HG02642 (cell line): ENCODE measurements around the gene SPINK14.

Experiments
- ATAC-seq: cut with Tn5 transposase; IDR thresholded peaks from one replicate; pipeline ENCODE4 v1.9.1; 2021; ENCODE audit warnings: mild to moderate bottlenecking; ENCODE audit not compliant: unreplicated experiment, poor library complexity

SPINK14 gene

GRCh38 chr5:148191010-148191409 lies 22.7 kb downstream of the SPINK14 start:
- ATAC-seq, result no peak

DNA sequence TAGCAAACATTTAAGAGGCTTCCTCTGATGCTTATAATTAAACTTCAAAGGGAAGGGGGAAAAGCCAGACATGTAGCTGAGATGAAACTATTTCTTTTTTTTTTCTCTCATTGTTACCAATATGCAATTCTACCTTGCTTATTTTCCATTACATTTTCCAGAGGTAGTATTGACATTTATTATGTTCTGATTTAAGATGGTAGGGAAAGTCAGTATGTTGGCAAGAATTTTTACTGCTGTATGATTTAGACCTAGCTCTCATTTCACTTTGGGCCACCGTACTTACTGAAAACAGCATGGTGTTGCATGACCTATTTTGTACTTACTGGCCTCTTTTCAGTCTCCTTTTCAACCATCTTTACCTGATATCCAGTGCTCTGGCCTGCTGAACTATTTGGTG lies 24.9 kb downstream of the SPINK14 start:
- no peak for ATAC-seq

DNA sequence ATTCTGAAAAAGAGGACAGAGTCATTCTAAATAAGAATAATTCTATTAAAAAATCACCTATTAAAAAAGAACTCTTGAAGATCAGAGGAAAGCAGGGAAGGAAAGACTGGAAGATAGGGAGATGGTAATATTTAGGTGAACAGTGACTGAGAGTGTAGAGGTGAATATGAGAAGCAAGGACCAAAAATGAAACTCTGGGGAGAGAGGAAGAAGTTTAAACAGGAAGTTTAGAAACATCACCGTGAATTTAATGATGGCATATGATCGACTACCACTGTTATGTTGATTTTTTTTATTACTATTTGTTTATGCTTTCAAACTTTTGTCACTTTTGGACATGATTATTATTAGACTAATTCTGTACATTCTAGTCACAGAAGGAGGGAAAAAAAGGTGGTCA lies 32.8 kb downstream of the SPINK14 start:
- ATAC-seq, result no peak

DNA sequence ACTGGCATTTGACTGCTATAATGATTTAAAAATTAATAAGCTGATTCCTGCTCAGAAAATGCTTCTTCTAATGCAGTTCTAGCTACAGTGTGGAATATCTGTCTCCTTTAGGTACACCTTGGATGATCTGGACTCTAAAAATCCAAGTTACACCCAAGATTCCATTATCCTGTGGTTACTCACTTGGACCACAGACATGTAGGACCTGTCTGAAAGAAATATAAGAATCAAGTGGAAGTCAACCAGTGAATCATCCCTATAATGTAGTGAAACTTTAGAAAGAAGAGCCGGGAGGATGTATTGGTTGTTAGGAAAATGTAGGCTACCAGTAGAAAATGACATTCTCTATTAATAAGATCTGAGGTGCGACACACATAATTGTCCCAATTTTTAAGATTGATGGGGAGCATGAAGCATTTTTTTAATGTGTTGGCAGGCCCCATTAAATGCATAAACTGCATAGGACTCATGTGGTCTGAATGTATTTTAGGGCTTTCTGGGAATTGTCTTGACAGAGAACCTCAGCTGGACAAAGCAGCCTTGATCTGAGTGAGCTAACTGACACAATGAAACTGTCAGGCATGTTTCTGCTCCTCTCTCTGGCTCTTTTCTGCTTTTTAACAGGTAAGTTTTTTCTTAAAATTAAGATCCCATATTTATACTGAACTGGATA lies 34.3 kb downstream of the SPINK14 start, which contains the start of gene SPINK6:
SPINK6 (plus strand) TSS at position 512 of the 673 bp plus-strand sequence; CDS start at position 567, 55 bp downstream.
- no peak for ATAC-seq

DNA sequence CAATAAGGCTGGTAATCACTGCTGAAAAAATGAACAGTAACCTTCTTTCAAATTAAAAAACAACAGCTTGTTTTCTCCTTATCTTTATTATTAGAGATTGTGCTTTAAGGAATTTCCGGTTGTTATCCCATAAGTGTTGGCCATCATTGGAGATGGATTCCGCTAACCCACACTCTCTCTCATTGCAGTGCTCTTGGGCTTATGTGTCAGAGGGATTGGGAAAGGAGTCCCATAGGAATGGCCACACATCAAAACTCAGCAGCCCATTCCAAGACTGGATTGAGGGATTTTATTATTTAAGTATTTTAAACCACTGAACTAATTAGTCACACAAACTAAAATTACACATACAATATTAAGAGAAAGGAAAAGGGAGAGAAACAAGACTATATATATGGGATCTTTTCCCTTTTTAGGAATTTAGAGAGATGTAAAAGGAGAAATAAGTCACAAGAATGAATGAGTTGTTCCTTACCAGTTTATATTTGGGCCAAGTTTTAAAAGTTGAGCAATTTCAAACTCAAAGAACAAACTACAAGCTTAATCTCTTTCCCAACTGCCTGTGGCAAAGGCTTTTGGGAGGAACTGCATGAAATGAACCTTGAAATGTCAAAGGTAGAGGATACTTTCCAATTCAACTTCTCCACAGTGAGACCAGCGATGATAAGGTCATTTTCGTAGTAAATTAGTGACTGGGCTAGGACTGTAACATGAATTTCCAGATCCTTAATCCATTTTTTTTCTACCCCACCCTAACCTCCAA lies 36.9 kb downstream of the SPINK14 start:
- no peak for ATAC-seq

GRCh38 chr5:148205865-148206264 lies 37.5 kb downstream of the SPINK14 start:
- no peak for ATAC-seq

GRCh38 chr5:148206620-148207019 lies 38.3 kb downstream of the SPINK14 start:
- ATAC-seq, result no peak

DNA sequence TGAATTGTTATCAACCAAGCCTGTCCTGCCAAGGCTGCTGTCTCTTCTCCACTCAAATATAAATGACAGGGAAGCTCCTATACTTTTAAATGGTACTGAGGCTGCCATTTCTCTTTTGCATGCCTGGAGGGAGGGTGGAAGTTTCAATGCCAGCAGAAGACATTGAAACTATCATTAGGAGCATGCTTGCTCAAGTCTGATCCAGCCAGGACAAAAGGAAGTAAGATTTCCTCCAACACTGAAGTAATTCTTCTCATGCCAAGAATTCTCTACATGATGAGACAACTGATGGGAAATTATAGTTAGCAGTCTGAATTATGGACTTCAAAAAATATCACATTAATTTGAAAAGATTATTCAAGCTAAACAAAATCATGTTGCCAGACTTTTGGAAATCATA lies 39.9 kb downstream of the SPINK14 start:
- no peak for ATAC-seq

DNA sequence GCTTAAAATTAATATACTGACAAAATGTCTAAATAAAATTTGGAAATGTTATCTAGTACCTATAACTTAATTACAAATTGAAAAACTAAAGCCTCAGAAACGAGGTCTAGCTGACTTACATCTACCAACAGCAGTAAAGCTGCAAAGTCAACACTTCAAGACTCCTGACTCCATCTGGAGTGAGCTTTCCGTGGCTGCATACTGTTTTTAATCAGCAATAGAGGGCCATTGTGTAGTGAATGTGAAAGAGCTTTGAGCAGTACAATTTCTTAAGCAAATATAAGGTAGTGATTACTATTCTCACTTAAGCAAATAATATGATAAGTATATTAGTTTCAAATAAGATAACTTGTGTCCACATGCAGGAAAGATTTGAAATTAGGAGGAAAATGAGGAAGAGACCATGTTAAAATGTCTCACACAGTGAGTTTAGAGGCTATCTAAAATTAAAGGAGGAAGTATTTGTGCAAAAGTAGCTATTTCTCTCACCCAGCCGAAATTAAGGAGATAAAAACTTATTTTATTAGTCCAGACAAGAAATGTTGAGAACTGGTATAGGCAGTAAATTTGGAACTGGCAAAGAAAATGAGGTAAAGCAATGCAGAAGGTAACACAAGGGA lies 40.9 kb downstream of the SPINK14 start:
- ATAC-seq, result no peak

GRCh38 chr5:148214665-148215185 lies 46.4 kb downstream of the SPINK14 start:
- ATAC-seq, result no peak

GRCh38 chr5:148221508-148221907 lies 53.2 kb downstream of the SPINK14 start:
- no peak for ATAC-seq

GRCh38 chr5:148224117-148224742 lies 55.9 kb downstream of the SPINK14 start:
- ATAC-seq, result no peak
